Thyroid gland (tissue), 4 donors: ENCODE measurements around the gene MRPS27.

Experiments used
- POLR2A ChIP-seq, 2 donors: fragments of 450-650 bp; IDR thresholded peaks; one replicate each; pipeline ENCODE4 v1.6.1; 2017; ENCODE audit warnings: antibody characterized with exemption in 2 of 2, mild to moderate bottlenecking in 2 of 2, moderate library complexity in 1 of 2
- TF ChIP-seq, protein P1 (sequence below), 6 experiments: fragments of 200-600 bp in 3 of 6; fragments of 450-650 bp in 3 of 6; sonication (generic) in 3 of 6; IDR thresholded peaks; one replicate each; pipeline ENCODE4 v1.5.1; 2016 to 2019; ENCODE audit warnings: antibody characterized with exemption in 6 of 6, mild to moderate bottlenecking in 2 of 6, inconsistent platforms in 1 of 6, moderate library complexity in 1 of 6

DNA sequence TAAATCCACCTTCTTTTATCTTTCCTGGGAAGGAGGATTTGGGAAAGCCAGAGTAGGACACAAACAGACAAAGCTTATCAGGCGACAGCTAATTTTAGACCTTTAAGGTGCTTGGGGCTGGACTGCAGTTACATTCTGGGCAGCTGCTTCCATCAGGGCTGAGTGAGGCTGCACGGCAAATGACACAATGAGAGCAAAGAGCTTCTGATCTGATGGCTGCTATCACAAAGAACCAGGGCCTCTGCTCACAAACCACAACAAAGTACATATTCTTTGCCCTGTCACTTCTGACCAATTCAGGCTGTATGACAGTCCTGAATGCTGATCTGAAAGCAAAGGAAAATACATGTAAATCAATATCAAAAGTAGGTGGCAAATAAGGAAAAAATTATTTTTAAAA, 93.1 kb downstream of the MRPS27 start:
- TF ChIP-seq POLR2A (IDR thresholded peaks at IDR 0.05), result no peak
- TF ChIP-seq, protein P1, sequence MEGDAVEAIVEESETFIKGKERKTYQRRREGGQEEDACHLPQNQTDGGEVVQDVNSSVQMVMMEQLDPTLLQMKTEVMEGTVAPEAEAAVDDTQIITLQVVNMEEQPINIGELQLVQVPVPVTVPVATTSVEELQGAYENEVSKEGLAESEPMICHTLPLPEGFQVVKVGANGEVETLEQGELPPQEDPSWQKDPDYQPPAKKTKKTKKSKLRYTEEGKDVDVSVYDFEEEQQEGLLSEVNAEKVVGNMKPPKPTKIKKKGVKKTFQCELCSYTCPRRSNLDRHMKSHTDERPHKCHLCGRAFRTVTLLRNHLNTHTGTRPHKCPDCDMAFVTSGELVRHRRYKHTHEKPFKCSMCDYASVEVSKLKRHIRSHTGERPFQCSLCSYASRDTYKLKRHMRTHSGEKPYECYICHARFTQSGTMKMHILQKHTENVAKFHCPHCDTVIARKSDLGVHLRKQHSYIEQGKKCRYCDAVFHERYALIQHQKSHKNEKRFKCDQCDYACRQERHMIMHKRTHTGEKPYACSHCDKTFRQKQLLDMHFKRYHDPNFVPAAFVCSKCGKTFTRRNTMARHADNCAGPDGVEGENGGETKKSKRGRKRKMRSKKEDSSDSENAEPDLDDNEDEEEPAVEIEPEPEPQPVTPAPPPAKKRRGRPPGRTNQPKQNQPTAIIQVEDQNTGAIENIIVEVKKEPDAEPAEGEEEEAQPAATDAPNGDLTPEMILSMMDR (IDR thresholded peaks at IDR 0.05), result no peak
